ENCODE results near the gene CLSTN2.

The CLSTN2 gene

GRCh38 chr3:140453750-140454149, 518.8 kb downstream of the CLSTN2 start:
- no peak for DNase-seq (ENCODE audit: low read depth)

- no peak for DNase-seq (ENCODE audit: low read depth)
Measured at GRCh38 chr3:140455521-140456214, 520.7 kb downstream of the CLSTN2 start.

- DNase-seq (ENCODE audit: low read depth): no peak
Measured at GRCh38 chr3:140456974-140457373, 522.0 kb downstream of the CLSTN2 start.

- no peak for DNase-seq (ENCODE audit: low read depth)
Measured at GRCh38 chr3:140459462-140459861, 524.5 kb downstream of the CLSTN2 start.

- no peak for DNase-seq (ENCODE audit: low read depth)
Measured at GRCh38 chr3:140461250-140461649, 526.3 kb downstream of the CLSTN2 start.

- no peak for DNase-seq (ENCODE audit: low read depth)
Measured at GRCh38 chr3:140463355-140463754, 528.4 kb downstream of the CLSTN2 start.

GRCh38 chr3:140465988-140466387, 531.0 kb downstream of the CLSTN2 start:
- no peak for DNase-seq (ENCODE audit: low read depth)

- DNase-seq (ENCODE audit: low read depth): no peak
Measured at GRCh38 chr3:140466535-140466934, 531.5 kb downstream of the CLSTN2 start.

GRCh38 chr3:140467104-140467577, 532.2 kb downstream of the CLSTN2 start:
- DNase-seq (ENCODE audit: low read depth): no peak

- no peak for DNase-seq (ENCODE audit: low read depth)
Measured at GRCh38 chr3:140467796-140468315, 532.9 kb downstream of the CLSTN2 start.

- no peak for DNase-seq (ENCODE audit: low read depth)
Measured at GRCh38 chr3:140468407-140468806, 533.4 kb downstream of the CLSTN2 start.

- DNase-seq (ENCODE audit: low read depth): no peak
Measured at GRCh38 chr3:140469491-140469890, 534.5 kb downstream of the CLSTN2 start.

- DNase-seq (ENCODE audit: low read depth): no peak
Measured at GRCh38 chr3:140470211-140470610, 535.2 kb downstream of the CLSTN2 start.

- DNase-seq (ENCODE audit: low read depth): no peak
Measured at GRCh38 chr3:140470962-140471361, 536.0 kb downstream of the CLSTN2 start.

GRCh38 chr3:140472306-140473020, 537.5 kb downstream of the CLSTN2 start:
- no peak for DNase-seq (ENCODE audit: low read depth)

GRCh38 chr3:140487566-140487965, 552.6 kb downstream of the CLSTN2 start:
- DNase-seq (ENCODE audit: low read depth): no peak

- DNase-seq (ENCODE audit: low read depth): no peak
Measured at GRCh38 chr3:140493271-140493670, 558.3 kb downstream of the CLSTN2 start.

GRCh38 chr3:140494970-140495369, 560.0 kb downstream of the CLSTN2 start:
- DNase-seq (ENCODE audit: low read depth): no peak

- DNase-seq (ENCODE audit: low read depth): no peak
Measured at GRCh38 chr3:140497331-140497730, 562.3 kb downstream of the CLSTN2 start.

- no peak for DNase-seq (ENCODE audit: low read depth)
Measured at GRCh38 chr3:140499114-140499757, 564.3 kb downstream of the CLSTN2 start.

- DNase-seq (ENCODE audit: low read depth): no peak
Measured at GRCh38 chr3:140500473-140500872, 565.5 kb downstream of the CLSTN2 start.

- DNase-seq (ENCODE audit: low read depth): no peak
Measured at GRCh38 chr3:140501061-140501769, 566.2 kb downstream of the CLSTN2 start.
